HG02763 (cell line): ENCODE data around the gene MKLN1.
"Not testable (repeated sequence)": the region's sequence is repeated elsewhere in the genome, so short reads cannot be mapped to it uniquely, and the experiment has no call there.

ENCODE experiments used
- ATAC-seq: cut with Tn5 transposase; IDR thresholded peaks from one replicate; pipeline ENCODE4 v1.9.1; 2021; ENCODE audit warnings: mild to moderate bottlenecking, moderate library complexity; ENCODE audit not compliant: unreplicated experiment

The MKLN1 gene

DNA sequence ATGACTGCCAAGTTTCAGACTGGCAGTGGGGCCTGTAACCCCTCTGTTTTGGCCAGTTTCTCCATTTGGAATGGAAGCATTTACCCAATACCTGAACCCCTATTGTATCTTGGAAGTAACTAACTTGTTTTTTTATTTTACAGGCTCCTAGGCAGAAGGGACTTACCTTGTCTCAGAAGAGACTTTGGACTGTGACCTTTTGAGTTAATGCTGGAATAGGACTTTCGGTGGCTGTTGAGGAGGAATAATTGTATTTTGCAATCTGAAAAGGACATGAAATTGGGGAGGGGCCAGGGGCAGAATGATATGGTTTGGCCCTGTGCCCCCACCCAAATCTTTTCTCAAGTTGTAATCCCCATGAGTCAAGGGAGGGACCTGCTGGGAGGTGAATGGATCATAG is 20.0 kb upstream of the MKLN1 start:
- ATAC-seq = no peak

DNA sequence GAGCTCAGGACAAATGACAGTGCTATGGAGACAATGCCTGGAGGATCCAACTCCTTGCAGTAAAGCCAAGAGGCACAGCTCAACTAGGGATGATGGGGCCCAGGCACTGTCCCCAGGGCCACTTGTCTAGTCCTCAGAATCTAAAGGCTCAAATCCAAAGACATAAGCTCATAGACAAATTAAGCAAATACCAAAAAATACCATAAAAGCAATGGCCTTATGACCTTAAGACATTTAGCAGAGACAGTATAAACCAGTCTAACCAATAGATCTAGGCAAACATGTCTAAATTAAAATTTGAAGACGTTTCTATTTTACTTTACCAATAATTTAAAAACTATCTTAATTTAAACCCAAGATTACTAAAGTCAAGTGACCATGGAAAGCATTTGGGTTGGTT is 14.8 kb upstream of the MKLN1 start:
- ATAC-seq = no peak

DNA sequence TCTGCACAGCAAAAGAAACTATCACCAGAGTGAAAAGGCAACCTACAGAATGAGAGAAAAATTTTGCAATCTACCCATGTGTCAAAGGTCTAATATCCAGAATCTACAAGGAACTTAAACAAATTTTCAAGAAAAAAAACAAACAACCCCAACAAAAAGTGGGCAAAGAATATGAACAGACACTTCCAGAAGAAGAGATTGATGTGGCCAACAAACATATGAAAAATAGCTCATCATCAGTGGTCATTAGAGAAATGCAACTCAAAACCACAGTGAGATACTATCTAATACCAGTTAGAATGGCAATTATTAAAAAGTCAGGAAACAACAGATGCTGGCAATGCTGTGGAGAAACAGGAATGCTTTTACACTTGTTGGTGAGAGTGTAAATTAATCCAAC is 7.1 kb upstream of the MKLN1 start:
- ATAC-seq = no peak

DNA sequence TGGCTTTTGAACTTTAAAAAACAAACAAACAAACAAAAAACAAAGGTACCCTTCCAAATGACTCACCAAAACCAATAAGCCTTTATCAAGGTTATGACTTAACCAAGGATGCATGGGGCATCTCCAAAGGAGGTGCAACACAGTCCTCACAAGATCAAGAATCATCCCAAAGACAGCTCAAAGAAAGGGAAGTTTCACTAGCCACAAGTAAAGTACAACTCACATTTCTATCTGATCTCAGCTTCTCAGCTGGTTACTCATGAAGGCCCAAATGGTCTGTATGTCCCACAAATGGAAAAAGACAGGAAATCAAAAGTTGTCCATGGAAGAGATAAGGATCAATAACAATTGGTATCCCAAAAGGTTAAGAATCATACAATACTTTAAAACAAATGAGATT is 6.0 kb upstream of the MKLN1 start:
- no peak for ATAC-seq

DNA sequence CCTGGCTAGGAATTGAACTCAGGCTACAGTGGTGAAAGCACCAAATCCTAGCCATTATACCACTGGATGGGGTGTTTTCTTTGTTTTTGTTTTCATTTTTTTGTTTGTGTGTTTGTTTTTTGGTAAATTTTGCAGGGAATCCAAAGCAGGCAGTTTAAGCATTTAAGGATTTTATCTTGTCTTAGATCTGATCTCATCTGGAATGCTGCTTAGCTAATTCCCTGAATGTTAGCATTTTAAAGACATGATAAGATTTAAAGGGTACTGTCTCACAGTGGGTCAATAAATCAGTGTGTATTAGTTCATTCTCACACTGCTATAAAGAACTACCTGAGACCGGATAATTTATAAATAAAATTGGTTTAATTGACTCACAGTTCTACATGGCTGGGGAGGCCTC is 5.6 kb upstream of the MKLN1 start:
- no peak for ATAC-seq

DNA sequence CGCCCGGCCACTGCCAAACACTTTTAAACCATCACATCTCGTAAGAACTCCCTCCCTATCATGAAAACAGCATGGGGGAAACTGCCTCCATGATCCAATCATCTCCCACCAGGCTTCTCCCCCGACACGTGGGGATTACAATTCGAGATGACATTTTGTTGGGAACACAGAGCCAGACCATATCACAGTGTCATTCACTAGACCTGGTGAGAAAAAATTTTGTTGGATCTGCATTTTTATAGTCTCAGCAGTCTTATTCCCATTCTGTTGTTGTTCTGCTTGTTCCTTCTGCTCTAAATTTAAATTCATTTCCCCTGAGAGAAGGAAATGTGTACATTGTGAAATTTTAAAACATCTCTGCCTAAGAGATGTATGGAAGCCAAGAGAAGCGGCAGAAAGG is 4.8 kb upstream of the MKLN1 start:
- no peak for ATAC-seq

DNA sequence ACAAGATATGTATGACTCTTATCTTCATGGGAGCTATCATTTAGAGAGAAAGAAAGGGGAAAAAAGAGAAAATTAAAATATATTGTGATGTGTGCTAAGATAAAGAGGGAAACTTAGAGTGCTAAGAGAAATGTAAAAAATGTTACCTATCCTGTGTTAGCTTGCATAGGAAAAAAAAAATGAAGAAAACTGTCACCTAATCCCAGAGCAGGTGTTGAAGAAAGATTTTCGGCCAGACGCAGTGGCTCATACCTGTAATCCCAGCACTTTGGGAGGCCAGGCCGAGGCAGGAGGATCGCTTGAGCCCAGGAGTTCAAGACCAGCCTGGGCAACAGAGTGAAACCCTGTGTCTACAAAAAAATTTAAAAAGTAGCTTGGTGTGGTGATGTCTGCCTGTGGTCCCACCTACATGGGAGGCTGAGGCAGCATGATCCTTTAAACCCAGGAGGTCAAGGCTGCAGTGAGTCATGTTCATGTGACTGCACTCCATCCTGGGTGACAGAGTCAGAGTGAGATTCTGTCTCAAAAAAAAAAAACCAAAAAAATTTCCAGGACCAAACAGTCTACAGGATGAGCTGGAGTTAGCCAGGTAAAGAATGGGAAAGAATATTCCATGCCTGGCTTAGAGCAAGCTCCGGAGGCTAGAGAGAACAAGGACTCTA is 2.4 kb upstream of the MKLN1 start:
- ATAC-seq = no peak

DNA sequence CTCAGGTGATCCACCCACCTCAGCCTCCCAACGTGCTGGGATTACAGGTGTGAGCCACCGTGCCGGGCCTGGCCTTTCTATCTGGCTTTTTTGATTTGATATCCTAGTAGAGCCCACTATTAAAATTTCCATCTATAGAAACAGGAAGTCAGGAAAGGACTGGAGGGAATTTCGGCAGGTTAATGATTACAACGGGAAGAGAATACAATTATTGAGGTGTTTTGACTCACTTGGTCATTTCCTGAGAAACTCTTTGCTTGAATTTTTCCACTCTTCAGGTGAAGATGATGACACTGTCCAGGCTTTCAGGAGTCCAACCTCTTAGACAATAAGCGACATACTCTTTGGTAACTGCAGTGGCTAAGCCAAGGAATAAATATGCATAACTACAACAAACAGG is 1.1 kb upstream of the MKLN1 start:
- ATAC-seq = no peak

DNA sequence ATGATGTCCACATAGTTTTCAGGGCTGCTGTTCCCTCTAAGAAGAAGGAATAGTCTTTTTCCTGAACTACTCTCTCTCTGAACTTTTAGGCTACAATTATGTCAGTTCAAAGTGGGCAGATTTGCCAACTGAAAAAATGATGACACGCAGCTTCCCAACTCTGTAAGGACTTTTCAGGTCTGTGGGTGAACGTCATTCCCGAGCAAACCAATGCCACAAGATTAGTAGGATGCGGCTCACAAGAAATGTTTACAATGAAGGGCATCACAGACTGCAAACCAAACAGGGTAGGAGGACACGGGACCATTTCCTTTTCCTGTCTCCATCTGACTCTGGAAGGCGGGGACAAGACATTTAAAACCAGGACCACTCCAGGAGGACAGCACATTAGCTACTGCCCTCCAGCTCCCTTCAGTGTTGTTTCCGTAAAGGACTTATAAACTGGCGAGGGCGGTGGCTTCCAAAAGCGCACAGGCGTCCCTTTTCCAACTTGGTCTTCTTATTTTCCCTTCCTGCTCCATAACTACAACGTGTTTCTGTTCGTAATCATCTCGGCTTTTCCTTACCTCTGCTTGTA is 539 bp upstream of the MKLN1 start:
- ATAC-seq = peak; percentile 11

DNA sequence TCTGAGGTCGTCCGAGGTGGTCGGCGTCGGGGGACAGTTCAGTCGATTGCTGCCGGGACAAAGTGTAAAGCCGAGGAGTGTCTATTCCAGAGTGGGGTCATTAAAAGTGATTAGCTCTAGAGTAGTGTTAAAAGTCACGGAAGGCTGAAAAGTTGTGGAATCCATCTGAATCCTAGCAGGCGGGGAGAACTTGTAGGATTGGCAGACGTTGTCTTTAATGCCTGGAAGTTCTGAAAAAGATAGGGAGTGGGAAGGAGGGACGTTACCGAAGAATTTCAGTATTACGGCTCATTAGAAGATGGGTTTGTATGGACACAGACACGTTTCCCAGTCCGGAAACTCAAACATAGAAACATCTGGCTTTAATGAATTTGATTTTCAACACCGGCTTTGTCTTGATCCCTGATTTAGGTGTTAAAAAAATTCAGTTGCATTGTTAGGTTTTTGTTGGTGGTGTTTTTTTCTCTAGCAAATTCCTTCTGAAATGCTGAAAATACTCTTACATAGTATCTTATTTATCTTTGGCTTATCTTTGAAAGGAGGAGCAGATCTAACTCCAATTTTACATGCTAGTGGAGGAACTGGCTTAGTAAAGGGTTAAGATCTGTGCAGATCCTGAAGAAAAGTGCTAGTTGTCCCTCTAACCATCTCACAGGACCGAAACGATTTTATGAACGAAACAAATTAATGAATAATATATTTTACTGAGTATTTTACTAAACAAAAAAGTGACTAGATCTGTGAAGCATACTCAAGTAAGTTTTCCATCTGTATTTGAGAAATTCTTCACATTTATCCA is 900 bp downstream of the MKLN1 start:
- no peak for ATAC-seq

DNA sequence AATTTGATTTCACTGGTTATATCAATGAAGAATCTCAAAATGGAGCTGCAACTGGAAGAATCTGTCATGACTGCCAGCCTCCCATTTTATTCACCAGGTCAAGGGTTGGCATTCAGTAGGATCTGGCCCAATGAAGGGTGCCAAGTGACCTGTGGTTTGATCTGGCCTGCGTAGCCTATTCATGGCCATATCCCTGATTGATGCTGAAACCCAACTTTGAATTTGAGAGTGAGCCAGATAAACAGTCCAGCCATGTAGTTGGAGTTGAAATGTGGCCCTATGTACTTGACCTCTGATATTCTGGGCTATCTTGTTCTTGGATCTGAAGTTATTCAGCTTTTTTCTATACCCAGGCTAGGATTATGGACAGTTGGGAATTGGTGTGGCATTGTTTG is 1.5 kb downstream of the MKLN1 start:
- no peak for ATAC-seq

DNA sequence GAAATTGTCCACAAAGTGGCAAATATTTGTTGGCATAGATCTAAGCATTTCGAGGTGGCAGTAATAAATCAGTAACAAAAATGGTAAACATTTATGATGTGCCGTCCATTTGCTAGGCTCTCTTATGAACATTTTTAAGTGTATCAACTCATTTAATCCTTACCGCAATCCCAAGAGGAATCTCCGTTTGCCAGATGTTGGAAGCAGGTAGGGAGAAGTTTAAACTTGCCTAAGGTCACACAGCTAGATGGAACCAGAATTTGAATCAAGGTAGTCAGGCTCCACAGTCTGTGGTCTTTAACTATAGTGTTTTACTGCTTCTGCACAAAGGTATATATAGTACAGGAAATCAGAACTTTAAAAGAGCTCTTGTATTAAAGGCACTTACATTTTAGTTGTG is 2.6 kb downstream of the MKLN1 start:
- ATAC-seq = no peak

DNA sequence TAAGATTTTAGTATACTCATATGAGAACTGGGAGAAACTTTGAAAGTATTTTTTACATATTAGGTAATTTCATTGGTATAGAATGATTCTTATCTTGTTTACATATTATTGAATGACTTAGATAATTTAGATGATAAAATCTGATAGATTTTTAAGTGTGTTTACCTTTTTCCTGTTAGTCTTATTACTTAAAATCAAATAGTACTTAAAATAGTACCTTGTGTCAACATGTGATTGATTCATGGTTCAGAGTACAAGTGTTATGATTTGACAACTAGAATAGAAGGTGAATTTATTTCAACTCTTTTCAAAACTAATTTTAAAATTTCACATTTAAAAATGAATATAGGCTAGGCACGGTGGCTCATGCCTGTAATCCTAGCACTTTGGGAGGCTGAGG is 4.1 kb downstream of the MKLN1 start:
- no peak for ATAC-seq

DNA sequence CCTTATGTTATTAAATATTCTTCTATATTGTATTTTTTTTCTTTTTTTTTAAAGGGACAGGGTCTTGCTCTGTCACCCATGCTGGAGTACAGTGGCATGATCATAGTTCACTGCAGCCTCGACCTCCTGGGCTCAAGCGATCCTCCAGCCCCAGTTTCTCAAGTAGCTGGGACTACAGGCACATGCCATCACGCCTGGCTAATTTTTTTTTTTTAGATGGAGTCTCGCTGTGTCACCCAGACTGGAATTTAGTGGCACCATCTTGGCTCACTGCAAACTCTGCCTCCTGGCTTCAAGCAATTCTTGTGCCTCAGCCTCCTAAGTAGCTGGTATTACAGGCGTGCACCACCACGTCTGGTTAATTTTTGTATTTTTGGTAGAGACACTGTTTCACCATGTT is 5.1 kb downstream of the MKLN1 start:
- not testable (repeated sequence) for ATAC-seq

DNA sequence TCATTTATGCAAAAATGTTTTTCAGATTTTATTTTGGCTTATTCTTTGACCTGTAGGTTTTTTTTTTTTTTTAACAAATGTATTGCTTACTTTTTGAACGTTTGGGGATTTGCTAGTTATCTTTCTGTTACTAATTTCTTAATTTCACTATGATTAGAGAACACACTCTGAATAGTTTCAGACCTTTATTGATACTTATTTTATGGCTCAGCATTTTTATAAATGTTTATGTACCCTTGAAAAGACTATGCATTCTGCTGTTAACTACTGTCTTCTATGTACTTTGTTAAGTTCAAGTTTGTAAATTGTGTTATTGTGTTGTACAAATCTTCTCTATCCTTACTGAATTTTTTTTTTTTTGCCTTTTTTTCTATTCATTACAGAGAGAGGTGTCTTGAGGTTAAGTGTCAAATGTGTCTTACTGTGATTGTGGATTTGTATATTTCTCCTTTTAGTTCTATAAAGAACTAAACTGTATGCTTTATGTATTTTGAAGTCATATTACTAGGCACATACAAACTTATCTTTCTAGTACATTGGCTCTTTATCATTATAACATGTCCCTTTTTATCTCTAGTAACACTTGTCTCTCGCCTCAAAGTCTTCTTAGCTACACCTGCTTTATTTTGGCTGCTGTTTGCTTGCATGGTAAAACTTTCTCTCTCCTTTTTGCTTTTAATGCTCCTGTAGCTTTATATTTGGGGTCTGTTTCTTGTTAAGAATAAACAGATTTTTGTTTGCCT is 8.1 kb downstream of the MKLN1 start:
- no peak for ATAC-seq

DNA sequence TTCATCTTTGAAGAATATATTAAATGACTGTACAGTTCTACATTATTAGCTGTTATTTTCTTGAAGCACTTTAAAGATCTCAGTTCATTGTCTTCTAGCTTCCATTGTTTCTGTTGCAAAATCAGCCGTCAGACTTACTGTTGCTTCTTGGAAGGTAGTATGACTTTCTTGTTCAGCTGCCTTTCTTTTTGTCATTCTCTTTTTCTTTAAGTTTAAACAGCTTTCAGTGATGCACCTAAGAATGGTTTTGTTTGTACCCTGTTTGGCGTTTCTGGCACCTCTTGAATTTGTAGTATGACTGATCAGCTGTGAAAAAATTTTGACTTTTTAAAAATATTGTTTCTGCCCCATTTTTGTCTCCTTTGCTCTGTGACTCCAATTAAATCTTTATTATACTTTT is 9.3 kb downstream of the MKLN1 start:
- no peak for ATAC-seq

DNA sequence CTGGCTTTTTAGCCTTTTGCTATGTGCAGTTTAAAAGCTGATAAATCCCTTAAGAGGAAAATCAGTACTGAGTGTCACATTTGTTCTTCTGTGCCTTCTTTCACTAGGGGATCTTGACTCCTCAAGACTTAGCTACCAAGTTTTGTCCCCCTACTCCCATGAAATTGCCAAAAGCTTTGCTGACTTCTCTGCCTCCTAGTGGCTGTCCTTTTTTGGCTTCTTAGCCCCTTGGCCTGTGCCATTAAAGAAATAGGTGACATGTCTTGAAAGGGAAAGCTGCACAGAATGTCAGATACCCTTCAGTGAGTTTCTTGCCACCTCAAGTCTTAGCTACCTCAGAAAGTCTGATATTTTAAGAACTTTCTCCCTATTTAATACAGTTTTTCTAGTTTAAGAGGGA is 10.5 kb downstream of the MKLN1 start:
- no peak for ATAC-seq

DNA sequence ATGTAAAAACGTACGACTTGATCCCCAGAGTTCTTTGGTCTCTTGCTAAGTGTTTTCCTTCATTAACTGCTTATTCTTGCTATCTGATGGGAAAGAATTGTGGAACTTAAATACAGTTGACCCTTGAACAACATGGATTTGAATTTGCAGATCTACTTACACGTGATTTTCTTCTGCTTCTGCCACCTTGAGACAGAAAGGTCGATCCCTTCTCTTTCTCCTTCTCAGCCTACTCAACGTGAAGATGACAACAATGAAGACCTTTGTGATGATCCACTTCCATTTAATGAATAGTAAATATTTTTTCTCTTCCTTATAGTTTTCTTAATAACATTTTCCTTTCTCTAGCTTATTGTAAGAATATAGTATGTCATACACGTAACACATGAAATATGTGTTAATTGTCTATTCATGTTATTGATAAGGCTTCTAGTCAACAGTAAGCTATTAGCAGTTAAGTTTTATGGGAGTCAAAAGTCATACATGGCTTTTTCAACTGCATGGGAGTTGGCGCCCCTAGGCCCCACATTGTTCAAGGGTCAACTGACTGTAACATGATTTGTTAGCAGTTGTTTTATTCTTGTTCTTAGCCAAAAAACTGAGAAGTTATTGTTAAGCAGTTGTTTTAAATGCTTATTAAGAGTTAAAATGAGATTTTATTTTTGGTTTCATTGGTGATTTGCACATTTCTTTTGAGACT is 11.2 kb downstream of the MKLN1 start:
- ATAC-seq = no peak

DNA sequence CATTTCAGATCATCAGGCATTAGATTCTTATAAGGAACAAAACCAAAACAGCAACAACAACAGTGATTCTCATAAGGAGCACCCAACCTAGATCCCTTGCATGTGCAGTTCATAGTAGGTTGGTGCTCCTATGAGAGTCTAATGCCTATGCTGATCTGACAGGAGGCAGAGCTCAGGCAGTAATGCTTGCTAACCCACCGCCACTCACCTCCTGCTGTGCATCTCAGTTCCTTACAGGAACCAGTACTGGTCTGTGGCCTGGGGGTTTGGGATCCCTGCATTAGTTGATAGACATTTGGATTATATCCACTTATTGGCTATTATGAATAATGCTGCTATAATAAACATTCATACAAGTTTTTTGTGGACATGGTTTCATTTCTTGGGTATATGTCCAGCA is 14.0 kb downstream of the MKLN1 start:
- ATAC-seq = no peak

DNA sequence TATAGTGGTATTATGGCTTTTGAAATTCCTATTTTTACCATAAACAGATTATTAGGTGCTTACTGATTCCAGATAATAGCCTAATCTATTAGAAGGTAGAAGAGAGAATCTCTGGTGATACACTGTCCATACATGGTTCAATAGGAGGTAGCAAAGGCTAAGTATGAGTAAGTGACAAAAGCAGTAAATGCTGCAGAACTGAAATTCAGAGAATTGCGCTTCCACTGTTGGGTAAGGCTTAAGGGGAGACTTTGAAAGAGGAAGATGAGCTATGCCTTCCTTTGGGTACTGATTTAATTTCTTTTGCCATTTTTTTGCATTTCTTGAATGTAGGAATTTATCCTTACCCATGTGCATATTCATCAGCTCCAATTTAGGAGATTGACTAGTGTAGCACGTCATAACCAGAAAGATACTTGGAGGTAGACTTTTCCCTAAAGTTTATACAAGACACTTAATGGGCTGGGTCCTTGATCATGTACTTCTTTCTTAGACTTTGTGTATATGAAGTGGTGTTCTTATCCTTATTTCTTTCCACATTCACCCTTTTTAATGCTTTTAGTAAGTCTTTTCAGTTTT is 15.3 kb downstream of the MKLN1 start:
- no peak for ATAC-seq
